Stimulated activated CD4-positive, alpha-beta T cell treated with anti-CD3 and anti-CD28 coated beads, Interleukin-12 subunit alpha, Interleukin-12 subunit beta, amount 100 ng/mL, for 24 hours (primary cell): ENCODE results near the gene USP34.
"Not testable (repeated sequence)": the region's sequence is repeated elsewhere in the genome, so short reads cannot be mapped to it uniquely, and the experiment has no call there.

Source experiments
- DNase-seq, 2 experiments: peaks; one replicate each; pipeline ENCODE4 v3.0.0-alpha.2; 2020; ENCODE audit warnings: low read depth in 2 of 2

USP34 gene

DNA sequence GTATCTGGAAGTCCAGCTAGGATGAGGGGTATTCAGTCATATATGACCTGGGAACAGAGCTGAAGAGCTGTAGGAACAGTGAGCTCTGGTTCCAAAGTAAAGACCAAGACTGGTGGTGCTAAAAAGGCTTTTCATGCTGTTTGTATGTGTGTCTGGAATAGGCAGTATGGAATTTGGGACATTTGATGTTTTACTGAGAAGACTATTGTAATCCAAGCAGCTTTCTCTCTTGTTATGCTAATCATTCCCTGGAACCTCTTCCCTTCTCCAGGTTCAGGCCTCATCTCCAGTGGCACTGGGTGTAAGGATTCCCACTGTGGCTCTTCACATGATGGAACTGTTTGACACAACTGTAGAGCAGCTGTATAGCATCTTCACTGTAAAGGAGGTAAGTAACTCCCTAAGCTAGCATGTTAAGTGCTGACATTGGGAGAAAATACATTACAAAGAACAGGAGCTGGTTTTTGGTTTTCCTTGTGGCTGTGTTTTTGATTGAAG, 285.6 kb downstream of the USP34 start:
- DNase-seq: no peak

DNA sequence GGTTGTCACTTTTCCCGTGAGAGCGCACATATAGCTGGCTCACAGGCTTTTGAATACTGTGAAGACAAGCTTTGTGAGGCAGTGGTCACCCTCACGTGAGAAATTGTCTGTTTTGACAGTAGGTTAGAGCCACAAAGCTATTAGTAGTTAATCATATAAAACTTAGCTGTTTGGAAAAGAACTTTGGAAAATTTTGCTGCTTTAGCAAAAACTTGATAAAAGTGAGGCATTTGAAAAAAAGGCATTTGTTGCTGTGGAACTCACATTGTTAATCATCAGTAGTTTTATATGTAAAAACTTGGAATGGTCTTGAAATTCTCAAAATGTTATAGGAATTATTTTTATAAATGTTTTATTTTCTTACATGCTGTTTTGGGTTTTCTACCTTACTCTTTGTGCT, 286.6 kb downstream of the USP34 start:
- no peak for DNase-seq

DNA sequence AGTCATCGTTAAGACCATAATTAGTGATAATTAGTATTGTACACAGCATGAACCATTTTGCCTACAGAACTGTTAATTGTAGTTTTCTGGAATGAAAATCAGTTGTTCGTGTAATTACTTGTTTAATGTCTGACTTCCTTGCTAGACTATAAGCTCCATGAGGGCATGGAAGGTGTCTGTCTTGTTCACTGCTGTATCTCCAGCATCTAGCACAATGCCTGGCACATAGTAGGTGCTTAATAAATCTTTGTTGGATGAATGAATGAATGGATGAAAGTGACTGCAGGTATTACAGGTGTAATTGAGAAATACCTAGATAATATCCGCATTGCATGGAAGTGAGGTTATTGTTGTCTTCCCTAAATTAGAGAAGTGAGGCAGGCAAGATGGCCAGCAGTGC, 287.1 kb downstream of the USP34 start:
- no peak for DNase-seq

DNA sequence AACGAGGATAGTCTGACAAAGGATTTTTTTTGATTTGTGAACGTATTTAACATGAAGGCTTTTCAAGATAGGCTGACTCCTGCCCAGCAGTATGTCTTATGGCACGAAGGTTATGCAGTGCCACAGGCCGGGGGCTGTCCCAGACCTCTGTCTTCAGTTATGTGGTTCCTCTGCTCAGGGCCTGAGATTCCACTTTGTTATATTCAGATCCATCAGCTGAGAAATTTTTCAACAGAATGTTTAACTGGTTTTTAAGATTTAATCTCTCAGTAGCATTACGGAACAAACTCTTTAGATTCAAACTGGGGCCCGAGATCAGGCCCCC, 288.9 kb downstream of the USP34 start:
- DNase-seq: no peak

DNA sequence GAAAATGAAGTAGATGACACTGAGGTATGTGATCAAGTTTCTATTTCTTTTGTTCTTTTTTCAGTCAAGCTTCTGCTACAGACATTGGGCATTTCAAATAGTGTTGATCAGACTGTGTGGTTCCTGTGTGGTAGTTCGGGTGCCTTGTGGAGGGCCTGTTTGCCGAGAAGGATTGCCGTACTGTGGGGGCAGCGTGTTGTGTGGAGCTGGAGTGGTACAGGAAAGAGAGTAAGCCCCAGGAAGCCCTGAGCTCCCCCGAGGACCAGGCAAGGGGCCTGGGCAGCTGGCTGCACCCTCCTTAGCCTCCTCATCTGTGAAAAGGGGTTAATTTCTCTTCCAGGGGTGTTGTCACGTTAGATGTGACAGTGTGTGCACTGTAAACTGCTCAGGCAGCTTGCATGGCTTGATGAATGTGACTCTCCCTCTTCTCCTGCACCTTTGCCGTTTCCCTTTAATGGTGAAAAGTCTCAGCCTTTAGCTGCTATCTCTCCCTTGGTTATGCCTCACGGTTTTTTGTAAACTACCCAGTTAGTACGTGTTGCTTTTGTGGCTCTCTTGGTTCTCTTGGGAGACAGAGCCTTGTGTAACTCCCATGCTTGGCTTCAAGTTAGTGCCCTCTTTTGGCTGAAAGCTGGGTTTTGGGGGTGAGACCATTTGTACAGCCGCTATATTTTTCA, 289.4 kb downstream of the USP34 start:
- no peak for DNase-seq

DNA sequence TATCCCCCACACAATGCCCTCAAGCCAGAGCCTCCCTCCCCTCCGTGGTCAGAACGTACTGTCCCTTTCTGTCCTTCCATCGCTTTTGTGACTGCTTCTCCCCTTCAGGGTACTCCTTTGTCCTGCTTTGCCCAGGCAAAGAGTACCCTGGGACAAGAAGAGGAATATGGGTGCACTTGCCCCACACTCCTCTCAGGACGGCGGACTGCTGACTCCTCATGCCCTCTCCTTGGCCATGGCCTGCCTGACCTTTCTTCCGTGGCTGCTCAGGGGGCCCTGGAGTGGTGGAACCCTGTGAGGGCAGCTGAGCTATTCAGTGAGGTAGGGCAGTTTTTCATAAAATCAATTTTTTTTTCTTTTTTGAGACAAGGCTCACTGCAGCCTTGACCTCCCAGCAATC, 290.2 kb downstream of the USP34 start:
- no peak for DNase-seq

DNA sequence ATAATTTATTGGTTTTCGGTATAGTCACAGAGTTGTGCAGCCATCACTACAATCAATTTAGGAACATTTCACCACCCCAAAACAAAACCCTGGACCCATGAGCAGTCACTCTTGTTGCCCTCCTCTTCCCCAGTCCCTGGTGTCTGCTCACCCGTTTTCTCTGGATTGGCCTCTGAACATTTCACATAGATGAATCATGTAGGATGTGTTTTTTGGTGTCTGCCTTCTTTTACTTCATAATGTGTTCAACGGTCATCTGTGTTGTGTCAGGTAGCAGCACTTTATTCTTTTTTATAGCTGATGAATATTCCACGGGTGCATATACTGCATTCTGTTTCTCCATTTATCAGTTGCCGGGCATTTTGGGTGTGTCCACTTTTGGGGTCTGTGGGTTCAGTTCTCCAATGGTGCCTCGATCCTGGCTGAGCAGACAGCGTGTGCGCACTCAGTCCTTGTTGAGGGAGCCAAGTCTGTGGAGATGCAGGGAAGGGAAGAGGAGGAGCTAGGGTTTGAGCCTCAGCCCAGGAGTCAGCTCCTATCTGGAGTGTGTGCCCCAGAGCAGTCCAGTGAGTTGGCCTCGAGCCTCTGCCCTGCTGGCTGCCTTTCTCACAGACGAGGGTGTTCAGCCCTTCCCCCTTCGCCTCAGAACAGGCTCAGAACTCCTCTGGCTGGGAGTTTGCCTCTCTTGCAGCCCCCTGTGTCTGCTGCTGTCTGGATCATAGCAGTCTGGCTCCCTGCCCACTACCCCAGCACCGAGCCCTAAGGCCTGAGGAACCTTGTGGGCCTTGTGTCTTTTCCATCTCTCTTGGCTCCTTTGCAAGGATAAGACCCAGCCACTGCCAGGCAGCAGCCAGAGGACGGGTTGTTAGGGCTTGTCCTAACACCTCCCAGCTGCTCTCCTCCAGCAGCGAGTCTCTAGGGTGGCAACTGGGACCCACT, 290.9 kb downstream of the USP34 start:
- no peak for DNase-seq

DNA sequence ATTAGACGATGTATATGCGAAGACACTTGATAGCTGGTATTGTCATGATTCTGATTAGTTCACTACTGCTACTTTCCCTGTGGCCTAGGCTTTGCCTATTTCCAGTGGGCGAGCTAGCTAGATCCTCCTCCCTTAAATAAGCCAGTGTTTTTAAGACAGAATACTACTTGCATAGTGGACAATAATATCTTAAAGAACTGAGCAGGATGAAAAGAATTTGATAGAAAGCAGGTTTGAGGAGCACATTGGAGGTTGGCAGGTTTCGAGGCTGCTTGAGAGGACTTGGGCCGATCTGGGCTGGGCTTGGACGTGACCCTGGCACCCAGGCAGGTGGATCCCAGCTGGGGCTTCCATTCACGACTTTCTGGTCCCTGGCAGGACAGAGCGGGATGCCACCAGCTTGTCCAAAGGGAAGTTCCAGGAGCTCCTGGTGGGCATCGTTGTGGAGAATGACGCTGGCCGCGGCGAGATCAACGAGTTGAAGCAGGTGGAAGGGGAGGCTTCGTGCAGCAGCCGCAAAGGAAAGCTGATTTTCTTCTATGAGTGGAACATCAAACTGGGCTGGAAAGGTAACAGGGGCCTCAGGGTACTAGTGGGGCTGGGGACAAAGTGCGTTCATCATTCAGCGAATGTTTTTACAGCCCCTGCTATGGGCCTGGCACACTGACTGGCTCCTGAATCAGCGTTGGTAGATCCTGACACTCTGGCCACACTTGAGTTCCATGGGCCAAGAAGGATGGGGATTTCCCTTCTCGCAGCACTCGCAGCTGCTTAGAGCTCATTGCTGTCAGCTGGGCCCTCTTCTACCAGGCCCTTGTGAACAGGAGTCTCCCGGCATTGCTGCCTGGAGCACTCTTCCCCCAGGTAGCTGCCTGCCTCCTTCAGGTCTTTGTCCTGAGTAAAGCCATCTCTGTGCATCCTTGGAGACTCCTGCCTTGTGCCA, 292.0 kb downstream of the USP34 start:
- DNase-seq: peak in 1 of 2 experiments; percentile 11

DNA sequence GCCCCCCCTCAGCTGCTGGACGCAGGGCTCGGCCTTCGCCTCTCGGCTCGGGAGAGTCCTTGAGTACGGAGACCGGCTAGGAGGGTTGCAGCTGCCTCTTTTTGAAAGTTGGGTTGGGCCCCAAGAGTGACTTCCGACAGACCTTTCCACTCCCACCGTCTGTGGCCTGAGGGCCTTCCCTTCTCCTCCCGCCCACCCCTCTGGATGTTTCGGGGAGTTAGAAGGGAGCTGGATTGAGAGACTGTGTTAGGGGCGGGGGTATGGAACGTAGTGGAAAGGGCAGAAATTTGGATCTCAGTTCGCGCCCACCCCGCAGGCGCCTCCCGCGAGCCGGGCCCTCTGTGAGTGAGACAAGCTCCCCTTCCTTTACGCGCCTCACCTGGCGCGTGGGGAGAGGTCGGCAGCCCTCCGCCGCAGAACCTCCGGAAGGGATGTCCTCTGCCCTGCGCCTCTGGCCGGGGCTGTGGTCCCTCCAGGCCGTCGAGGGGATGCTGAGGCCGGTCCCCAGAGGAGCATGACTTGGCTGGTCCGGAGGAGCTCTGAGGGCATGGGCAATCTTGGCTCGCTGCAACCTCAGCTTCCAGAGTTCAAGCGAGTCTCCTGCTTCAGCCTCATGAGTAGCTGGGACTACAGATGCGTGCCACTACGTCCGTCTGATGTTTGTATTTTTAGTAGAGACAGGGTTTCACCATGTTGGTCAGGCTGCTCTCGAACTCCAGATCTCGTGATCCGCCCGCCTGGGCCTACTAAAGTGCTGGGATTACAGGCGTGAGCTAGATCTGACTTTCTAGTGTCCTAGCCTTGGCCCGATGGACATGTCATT, 292.9 kb downstream of the USP34 start:
- peak in 1 of 2 experiments; percentile 15 for DNase-seq

DNA sequence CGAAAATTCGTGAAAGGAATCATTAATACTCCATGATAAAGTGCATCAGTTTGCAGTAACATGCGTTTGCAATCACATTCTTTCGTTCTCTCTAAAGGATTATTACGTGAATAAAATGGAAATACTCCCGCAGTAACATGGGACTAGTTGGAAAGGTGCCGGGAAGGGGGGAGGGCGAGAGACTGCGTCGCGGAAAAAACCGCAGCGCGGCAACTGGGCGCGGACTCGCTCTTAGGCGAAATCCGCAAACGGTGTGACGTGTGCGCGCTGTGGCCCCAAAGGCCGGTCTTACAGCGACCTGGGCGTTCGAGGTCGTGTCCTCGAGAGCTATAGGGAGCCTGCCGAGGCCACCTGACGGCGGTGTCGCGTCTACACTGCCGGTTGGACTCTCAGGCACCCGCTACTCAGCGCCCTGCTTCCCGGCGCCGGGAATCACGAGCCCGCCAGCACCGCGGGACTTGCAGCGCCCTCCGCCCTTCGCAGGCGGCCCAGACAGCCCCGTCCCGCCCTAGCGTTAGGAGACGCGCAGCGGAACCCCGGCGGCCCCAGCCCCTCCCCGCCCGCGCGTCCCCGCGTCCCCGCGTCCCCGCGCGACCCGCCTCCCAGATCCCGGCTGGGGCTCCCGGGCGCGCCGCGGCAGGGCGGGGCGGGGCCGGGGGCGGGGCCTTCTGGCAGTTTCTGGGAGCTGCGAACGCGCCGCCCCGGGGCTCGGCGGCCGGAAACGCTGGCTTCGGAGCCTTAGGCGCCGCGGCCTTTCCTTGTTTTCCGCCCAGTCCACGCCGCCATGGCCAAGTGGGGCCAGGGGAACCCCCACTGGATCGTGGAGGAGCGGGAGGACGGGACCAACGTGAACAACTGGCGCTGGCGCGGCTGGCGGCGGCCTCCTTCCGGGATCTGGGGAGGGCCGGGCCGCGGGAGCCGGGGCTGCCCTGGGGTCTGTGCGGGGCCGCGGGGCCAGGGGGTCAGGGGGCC, 293.8 kb downstream of the USP34 start:
- peak; percentile 85 to 92 for DNase-seq

DNA sequence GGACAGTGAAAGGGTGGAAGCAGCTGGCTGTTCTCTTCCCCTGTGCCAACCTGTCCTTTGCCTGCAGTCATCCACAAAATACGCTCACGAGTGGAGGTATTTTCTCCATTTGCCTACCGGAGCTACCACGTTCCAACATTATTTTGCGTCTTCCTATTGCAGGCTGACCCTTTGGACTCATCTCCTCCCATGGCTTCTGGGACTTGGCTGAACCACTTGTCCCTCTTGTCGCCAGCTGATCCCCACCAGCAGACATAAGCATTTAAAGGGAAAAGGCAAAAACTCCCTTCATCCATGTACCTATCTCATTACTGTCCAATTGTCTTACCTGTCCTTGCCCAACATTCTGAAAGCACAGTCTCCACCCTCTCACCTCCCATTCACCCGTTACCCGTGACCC, 295.9 kb downstream of the USP34 start:
- no peak for DNase-seq

DNA sequence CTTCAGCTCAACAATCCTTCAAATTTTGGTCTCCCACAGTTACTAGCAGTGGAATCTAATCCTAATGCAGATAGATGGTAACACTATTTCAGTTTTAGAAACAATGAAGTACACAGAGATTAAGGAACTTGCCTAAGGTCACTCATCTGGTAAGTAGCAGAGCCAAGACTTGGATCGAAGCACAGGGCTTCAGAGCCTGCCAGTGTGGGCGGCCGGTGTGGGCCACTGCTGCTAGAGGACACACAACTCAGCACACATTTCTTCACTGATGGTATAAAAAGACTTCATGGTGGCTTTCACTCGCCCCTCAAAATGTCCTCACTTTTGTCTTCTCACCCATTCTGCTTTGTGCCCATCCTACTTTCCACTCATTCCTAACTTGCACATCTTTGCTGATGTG, 297.8 kb downstream of the USP34 start:
- no peak for DNase-seq

DNA sequence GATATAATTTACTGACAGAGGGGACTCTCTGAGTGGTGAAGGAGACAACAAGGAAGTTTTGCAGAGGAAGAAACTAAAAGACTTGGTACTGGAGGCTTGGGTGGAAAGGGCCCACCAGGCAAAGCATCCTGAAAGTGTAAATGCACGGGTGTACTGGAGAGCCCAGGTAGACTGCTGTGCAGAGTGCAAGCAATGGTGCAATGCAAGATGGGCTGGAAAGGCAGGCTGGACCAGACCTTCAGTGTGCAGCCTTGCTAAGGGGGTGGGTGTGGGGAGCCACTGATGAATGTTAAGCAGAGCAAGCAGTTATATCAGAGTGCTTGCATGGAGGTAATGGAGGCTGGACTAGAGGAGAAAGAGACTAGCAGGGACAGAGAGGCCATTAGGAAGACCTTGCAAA, 298.2 kb downstream of the USP34 start:
- no peak for DNase-seq

DNA sequence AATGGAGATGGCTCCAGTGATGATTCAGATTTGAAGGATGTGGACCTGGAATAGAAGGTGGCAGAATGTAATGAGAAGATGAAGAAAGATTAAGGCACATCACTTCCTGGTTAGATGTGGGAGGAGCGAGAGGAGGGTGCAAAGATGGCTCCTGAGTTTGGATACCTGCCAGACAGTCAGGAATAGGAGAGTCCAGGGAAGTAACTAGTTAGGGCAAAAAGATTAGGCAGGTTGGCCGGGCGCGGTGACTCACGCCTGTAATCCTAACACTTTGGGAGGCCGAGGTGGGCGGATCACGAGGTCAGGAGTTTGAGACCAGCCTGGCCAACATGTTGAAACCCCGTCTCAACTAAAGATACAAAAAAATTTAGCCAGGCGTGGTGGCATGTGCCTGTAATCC, 303.3 kb downstream of the USP34 start:
- DNase-seq: no peak

DNA sequence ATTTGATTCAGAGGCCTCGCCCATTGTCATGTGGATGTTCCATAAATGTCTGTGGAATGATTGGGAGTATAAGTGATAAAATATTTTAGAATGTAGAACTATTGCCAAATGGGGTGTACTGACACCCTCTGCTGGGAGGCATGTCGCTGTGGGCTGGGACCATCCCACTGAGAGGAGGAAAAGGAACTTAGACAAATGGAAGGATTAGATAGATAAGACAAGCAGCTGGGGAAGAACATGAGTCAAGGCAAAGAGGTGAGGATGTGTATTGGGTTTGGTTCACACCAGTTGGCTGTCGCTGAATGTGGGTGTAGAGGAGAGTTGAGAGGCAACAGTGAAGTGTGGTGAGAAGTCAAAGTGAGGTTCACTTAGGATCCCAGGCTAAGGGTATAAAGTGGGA, 304.9 kb downstream of the USP34 start:
- no peak for DNase-seq

DNA sequence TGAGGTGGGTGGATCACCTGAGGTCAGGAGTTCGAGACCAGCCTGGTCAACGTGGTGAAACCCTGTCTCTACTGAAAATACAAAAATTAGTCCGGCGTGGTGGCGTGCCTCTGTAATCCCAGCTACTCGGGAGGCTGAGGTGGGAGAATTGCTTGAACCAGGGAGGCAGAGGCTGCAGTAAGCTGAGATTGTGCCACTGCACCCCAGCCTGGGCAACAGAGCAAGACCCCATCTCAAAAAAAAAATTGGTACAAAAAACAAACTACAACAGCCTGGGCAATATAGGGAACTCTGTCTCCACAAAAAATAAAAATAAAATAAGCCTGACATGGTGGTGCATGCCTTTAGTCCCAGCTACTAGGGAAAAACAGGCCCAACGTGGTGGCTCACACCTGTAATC, 305.8 kb downstream of the USP34 start:
- not testable (repeated sequence) for DNase-seq

DNA sequence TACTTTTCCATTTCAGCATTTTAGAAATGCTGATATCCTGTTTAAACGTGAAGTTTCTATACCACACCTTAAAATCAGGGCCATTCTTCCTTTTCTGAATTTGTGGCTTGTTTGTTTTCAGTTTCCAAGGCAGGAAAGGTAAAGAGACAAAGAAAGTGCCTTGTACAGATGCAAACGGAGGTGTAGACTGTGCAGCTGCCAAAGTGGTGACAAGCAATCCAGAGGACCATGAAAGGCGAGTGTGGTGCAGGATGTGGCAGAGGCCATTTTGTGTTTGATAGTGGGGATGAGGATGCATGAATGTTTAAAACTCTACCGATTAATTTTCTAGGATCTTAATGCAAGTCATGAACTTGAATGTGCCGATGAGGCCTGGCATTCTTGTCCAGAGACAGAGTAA, 308.2 kb downstream of the USP34 start:
- DNase-seq: no peak

DNA sequence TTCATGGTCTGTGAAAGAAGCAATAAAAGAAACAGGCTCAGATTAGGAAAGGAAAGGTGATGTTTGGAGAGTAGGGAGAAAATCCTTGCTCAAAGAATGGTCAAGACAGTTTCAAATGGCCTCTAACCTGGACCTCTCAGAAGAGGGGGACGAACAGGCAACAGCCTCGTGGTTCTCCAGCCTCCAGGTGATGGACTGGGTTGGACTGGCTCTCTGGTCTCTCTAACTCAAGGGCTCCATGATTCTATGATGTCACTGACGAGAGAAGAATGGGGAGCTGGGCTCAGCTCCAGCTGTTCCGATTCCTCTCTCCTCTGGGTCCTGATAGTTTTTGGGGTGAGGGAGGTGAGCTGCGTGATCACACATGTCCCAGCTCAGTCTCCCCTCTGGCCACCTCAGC, 309.0 kb downstream of the USP34 start, which contains the start of gene C2orf74:
TSS of gene C2orf74 (plus strand) at position 301 of the 400 bp plus-strand sequence. CDS start 327 bp downstream, outside the sequence.
- no peak for DNase-seq

DNA sequence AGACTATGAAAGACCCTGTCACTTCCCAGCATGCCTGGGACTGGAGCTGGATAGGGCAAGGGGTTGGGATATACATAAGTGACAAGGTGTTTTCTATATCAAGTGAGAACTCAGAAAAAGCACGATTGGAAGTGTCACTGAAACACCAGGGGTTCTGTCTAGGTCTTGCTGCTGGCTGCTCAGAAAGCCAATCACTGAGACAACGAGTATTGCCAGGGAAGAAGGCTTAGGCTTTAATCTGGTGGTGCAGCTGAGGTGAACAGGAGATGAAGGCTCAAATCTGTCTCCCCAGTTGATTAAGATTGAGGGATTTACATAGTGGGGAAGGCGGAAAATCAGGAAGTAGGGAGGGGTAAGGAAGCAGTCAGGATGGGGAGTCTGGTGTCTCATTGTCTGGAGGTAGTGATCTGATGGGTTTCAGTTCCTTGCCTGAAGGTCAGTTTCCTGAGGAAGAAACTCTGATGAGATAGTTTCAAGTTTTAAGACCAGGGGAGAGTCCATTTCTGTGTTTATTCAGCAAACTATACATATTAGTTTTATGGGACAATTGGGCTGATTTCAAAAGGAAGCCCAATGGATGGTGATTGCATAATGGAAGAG, 312.4 kb downstream of the USP34 start:
- DNase-seq: no peak
